ENCODE results near the gene GNA15.
A peak's percentile ranks its signal among the peaks of the same experiment; 100 is the strongest.
"Not testable (repeated sequence)": the region's sequence is repeated elsewhere in the genome, so short reads cannot be mapped to it uniquely, and the experiment has no call there.

Gene GNA15

DNA sequence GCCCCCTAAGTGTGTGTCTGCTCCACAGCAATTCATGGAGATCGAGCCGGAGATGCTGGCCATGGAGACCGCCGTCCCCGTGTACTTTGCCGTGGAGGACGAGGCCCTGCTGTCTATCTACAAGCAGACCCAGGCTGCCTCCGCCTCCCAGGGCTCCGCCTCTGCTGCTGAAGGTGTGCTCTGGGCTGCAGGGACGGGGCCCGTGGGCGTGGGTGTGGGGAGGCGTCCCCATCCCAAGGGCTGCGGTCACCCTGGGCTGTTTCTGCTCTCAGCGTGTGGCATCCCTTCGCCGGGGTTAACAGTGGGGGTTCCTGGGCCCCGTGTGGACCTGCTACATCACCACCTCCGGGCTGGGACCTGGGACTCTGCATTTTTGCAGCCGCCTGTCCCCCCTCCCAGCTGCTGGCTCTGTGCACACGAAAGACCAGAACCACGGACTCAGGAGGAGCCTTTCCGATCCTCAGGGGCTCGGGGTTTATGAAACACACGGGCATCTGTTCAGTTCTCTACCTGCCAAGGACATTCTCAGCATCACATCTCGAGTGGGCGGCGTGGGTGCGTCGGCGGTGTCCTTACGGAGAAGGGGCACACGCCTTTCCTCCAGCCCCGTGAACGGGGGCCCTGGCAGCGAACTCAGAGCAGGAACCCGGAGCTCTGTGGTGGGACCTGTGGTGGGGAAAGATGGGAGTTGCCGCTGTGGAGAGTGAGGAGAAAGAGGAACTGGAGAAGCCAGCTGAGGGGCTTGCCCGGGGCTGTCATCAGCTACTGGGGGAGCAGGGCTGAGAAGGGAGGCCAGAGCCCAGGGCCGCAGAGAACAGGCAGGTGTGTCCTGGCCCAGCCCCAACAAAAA is 57.6 kb downstream of the GNA15 start:
- no peak for DNase-seq

DNA sequence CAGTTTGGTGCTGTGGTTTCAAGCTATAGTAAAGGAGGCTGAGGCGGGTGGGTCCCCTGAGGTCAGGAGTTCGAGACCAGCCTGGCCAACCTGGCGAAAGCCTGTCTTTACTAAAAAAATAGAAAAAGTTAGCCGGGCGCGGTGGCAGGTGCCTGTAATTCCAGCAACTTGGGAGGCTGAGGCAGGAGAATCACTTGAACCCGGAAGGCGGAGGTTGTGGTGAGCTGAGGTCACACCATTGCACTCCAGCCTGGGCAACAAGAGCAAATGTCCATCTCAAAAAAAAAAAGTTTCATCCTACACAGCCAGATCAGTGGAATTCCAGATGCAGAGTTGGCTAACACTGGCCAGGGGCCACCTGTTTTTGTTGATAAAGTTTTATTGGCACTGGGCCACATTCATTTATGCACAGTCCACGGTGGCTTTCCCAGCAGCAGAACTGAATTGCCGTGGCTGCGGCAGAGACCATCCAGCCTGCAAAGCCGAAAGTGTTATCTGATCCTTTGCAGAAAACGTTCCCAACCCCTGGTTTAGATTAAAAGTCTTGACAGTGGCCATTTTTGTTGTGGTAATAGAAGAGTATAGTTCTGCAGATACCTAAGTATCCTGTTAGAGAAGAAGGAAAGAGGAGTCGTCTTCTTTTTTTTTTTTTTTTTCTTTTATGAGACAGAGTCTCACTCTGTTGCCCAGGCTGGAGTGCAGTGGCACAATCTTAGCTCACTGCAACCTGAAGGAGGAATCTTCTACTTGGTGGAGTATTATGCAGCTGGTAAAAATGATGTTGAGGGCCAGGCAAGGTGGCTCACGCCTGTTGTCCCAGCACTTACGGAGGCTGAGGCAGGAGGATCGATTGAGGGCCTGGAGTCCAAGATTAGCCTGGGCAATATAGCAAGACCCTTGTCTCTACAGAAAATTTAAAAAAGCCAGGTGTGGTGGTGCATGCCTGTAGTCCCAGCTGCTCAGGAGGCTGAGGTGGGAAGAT is 58.6 kb downstream of the GNA15 start:
- no peak for DNase-seq

DNA sequence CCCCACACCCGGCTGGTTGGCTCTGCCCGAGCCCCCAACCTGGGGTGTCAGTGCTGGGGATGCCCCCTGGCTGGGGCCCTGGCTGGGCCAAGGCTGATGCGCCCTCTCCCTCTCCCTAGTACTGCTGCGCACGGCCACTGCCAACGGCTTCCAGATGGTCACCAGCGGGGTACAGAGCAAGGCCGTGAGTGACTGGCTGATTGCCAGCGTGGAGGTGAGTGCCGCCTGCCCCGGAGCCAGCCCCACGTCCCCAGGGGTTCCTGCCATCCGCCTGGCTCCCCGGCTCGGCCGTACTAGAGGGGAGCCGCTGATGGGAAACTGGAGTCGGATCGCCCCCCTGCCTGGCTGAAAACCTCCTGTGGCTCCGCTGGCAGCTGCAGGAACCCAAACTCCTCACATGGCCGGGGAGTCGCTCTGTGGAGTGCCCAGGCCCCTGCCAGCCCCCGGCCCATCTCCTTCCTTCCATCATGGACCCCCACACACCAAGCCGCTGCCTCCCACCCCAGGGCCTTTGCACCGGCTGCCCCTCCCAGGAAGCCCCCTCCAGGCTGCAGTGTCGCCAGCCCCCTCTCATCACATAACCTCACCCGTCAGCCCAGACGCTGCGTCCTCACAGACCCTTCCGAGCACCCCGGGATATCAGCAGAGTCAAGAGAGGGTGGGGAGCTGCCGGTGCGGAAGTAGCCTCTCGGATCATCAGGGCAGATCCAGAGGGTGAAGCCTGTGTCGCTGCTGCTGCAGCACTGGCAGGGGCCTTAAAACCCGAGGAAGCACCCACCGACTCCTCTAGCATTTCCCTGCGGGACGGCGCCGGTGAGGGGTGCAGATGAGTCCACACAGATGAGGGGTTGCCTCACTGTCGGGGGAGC is 60.5 kb downstream of the GNA15 start:
- no peak for DNase-seq

DNA sequence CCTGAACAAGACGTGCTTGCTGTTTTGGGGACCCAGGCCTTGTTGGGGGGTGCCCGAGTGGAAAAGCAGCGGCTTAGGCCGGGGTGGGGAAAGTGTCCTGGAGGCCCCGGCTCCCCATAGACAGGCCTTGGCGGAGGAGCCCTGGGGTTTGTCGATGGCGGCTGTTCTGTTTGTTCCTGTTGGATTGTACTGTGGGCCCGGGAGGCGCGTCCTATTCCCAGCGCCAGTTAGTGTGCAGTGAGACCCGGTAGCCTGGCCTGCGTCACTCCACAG is 61.0 kb downstream of the GNA15 start:
- DNase-seq: no peak

DNA sequence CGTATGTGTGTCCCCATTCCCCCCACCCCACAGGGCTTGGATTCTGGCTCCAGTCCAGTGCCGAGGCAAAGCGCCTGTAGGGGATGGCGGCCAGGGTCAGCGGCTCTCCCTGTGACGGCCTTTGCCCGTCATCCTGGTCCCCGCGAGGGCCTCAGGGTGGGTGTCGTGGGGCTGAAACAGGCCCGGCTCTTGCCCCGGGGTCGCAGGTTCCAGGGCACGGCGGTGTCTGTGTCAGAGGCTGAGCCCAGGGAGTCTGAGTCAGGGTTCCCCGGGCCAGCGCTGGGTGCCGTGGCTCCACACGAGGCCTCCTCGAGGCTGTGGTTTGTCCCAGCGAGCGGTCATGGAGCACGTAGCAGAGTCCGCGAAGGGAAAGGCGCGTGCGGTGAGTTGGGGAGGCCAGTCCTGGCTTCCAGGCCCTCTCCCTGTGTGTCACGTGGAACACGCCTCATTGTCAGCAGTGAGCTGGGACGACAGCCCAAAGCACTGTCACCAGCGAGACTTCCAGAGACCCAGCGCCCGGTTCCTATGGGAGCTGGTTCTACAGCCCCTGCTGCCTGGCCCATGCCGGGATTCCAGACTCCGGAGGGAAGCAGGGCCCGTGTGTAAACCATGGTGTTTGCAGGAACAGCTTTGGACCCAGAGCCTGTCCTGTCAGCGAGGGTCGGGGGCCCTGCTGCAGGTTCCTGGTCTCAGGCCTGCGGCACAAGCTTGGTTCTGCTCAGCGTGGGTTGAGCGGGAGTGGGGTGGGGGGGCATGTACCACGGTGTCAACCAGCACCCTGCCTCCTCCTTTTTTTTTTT is 63.3 kb downstream of the GNA15 start:
- no peak for DNase-seq

DNA sequence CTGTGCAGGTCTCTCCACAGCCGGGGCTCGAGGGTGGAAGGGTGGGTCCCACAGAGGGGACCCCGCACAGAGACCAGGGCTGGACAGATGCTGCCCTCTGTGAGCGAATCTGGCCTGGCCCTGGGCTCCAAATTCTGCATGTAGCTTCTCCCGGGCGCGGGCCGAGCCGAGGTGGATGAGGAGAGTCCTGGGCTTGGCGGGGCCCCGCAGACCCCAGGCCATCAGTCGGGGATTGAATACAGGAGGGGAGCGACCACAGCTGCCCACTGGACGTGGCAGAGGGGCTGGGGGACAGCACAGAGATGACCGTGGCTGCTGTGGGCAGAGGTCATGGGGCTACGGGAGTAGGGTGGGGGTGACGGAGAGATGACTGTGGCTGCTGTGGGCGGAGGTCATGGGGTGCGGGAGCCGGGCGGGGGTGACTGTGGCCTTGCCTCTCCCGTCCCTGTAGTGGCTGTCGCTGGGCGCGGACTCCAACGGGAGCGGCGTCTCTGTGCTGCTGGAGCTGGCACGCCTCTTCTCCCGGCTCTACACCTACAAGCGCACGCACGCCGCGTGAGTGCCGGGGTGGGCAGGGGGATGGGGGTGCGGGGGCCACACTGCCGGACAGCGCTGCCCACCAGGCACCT is 65.4 kb downstream of the GNA15 start:
- no peak for DNase-seq

DNA sequence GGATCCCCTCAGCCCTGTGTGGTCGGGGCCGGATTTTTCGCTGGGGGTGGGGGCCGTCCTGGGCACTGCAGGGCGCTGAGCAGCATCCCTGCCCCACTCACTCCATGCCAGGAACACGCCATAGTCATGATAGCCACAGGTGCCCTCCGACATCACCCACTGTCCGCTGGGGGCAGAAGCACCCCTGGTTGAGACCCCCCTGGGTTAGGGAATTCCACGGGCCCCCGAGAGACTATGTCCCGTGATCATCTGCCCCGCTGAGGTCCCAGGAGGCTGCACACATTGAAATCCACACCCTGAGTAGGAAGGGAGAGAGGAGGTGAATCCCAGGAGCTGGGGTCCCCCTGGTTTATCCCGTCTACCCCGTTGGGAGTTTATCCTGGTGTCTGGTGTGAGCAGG is 66.1 kb downstream of the GNA15 start:
- no peak for DNase-seq

DNA sequence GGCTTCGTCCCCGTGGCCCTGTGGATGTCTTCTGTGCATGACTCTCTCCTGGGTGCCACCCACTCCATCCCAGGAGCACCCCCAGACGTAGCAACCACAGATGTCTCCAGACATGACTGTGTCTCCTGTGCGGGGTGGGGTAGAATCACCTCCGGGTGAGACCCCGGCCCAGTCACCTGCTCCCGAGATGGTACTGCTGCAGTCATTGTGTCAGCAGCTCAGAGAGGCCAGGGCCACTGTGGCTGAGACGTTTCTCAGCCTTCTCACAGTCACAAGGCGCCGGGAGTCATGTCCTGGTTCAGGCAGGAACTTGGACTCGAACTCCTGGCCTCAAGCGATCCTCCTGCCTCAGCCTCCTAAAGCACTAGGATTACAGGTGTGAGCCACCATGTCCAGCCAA is 66.5 kb downstream of the GNA15 start:
- no peak for DNase-seq

DNA sequence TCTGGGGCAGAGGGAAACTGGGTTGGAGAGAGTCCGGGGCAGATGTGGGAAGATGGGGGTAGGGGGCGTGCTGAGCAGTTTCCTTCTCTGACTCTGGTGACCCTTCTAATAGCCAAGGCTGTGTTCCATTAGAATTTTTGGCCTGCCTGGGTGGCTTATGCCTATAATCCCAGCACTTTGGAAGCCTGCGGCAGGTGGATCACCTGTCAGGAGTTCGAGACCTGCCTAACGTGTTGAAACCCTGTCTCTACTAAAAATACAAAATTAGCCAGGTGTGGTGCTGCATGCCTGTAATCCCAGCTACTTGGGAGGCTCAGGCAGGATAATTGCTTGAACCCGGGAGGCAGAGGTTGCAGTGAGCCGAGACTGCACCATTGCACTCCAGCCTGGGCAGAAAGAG is 67.1 kb downstream of the GNA15 start:
- DNase-seq: not testable (repeated sequence)

DNA sequence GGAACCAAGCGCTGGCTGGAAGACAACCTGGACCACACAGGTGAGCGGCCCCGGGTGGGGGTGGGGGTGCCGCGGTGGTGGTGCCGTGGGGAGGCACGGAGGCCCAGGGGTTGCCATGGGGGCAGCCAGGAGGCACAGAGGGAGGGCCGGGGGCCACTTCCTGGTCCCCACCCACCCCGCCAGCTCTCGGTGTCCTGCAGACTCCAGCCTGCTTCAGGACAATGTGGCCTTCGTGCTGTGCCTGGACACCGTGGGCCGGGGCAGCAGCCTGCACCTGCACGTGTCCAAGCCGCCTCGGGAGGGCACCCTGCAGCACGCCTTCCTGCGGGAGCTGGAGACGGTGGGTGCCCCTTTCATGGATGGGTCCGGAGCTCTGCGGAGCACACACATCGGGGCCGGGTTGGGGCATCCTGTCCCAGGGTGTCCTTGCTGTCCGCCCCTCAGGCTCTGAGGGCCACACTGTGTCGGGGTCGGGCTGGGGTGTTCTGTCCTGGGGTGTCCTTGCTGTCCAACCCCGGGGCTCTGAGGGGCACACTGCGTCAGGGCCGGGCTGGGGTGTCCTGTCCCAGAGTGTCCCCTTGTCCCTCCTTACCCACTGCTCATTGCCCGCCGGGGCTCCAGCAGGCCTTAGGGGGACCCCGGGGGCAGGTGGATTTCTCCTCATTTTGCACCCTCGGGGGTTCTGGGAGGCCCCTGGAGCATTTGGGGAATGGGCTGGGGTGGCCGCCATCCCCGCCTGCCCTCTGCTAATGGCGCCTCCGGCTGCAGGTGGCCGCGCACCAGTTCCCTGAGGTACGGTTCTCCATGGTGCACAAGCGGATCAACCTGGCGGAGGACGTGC is 68.2 kb downstream of the GNA15 start:
- no peak for DNase-seq

DNA sequence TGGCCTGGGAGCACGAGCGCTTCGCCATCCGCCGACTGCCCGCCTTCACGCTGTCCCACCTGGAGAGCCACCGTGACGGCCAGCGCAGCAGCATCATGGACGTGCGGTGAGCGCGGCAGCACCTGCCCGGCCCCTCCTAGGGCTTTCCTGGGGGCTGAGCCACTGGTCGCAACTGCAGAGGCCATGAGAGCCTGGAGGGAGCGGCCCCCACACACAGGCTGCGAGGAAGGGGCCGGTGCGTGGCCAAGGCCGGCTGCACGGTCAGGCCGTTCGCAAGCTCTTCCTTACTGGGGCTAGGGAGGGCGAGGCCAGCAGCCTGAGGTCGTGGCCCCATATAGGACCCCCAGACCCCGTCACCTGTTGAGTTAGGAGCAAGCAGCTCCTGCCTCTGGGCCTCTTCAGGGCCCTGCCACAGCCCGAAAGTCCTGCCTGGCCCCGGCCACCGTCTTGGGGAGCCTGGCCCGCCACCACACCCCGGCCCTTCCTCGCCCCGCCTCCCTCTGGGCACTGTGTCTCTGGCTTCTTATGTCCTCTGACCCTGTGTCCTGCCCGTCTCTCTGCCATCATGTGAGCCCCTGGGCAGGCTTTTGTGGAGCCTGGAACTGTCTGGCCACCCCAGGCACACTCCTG is 68.9 kb downstream of the GNA15 start:
- DNase-seq: no peak

DNA sequence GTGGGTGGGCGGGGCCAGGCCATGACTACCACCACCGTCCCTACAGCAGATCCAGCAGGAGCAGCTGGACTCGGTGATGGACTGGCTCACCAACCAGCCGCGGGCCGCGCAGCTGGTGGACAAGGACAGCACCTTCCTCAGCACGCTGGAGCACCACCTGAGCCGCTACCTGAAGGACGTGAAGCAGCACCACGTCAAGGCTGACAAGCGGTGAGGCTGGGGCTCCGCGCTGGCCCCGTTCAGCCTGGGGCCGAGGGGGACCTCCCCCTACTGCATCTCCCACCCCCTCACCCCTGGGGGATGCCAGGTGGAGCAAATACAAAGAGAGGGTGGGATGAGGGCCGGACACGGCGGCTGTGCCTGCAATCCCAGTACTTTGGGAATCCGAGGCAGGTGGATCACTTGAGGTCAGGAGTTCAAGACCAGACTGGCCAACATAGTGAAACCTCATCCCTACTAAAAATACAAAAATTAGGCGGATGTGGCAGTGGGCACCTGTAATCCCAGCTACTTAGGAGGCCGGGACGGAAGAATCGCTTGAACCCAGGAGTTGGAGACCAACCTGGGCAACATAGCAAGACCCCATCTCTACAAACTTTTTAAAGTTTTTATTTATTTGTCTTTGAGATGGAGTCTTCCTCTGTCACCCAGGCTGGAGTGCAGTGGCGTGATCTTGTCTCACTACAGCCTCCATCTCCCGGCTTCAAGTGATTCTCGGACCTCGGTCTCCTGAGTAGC is 70.6 kb downstream of the GNA15 start:
- DNase-seq: no peak

DNA sequence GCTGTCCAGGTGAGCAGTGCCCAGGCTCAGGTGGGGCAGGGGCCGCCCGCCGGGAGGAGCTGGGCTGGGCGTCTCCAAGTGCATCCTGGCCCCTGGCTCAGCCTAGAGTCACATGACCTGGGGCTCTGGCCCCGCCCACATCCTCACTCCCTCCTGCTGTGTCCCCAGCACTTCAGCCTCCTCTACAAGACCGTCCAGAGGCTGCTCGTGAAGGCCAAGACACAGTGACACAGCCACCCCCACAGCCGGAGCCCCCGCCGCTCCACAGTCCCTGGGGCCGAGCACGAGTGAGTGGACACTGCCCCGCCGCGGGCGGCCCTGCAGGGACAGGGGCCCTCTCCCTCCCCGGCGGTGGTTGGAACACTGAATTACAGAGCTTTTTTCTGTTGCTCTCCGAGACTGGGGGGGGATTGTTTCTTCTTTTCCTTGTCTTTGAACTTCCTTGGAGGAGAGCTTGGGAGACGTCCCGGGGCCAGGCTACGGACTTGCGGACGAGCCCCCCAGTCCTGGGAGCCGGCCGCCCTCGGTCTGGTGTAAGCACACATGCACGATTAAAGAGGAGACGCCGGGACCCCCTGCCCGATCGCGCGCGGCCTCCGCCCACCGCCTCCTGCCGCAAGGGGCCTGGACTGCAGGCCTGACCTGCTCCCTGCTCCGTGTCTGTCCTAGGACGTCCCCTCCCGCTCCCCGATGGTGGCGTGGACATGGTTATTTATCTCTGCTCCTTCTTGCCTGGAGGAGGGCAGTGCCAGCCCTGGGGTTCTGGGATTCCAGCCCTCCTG is 71.8 kb downstream of the GNA15 start:
- DNase-seq: no peak

DNA sequence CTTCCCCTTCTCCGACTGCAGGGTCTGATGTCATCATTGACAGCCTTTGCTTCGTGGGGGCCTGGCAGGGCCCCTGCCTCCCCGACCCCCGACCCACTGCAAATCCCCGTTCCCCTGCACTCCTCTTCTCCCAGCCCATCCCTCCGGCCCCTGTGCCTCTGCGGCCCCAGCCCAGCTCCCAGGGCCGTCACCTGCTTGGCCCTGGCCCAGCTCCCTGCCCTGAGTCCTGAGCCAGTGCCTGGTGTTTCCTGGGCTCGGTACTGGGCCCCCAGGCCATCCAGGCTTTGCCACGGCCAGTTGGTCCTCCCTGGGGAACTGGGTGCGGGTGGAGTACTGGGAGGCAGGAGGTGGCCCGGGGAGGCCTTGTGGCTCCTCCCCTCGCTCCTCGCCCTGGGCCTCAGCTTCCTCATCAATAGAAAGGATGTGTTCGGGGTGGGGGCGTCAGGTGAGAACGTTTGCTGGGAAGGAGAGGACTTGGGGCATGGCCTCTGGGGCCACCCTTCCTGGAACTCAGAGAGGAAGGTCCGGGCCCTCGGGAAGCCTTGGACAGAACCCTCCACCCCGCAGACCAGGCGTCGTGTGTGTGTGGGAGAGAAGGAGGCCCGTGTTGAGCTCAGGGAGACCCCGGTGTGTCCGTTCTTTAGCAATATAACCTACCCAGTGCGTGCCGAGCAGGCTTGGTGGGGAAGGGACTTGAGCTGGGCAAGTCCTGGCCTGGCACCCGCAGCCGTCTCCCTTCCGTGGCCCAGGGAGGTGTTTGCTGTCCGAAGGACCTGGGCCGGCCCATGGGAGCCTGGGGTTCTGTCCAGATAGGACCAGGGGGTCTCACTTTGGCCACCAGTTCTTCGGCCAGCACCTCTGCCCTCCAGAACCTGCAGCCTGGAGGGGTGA is 72.7 kb downstream of the GNA15 start:
- no peak for DNase-seq

DNA sequence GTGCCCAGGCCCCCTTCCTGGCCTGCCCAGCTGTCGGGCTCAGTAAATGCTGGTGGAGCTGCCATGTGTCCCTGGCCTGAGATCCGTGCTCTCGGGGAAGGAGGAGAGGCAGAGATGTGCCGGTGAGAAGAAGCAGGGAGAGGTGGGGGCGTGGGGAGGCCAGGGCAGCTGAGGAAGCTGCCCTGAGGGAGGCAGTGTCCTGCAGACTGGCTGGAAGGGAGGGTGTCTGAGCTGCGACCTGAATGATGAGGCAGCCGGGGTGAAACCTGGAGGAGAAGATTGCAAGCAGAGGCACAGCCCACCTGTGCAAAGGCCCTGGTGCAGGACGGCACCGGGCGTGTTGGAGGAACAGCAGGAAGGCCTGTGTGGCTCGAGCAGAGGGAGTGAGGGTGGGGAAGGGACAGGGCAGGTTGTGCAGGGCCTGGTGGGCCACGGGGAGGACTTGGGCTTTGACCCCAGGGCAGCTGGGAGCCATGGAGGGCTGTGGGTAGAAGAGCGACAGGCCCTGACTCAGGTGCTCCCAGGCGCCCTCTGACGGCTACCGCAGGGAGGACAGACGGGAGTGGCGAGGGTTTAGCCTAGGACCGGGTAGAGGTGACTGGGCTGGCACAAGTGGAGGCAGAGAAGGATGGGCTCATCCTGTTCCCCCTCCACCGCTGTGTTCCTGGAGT is 74.6 kb downstream of the GNA15 start:
- DNase-seq: peak; percentile 72

DNA sequence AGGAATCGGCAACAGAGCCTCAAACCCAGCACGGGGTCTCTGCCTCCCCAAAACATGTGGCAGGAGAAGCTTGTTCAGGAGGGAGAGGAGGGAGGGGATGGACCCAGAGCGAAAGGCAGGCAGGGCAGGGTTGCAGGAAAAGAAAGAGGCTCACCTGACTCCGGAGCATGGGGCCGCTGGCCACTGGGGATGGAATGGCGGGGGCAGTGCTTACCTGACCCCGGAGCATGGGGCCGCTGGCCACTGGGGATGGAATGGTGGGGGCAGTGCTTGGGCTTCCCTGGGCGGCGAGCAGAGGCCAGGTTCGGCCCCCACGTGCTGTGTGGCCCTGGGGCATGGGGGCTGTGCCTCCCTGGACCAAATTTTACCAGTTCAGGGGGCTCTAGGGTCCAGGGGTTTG is 75.4 kb downstream of the GNA15 start:
- DNase-seq: no peak

DNA sequence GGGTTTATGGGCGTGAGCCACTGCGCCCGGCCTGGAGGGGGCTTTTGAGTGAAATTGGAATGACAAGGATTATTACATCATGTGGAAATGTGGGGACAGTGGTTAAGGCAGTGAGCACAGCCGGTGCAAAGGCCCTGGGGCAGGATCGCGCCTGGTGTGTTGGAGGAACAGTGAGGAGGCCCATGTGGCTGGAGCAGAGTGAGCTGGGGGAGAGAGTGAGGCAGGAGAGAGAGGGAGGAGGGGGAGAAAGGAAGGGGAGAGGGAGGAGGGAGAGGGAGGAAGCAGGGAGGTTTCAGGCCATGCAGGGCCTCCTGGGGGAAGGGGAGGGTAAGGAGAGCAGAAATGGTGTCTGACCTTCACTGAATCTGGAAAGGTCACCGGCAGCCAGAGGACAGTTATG is 77.3 kb downstream of the GNA15 start:
- DNase-seq: no peak
